ENCODE measurements around the gene EPHA4.

DNA sequence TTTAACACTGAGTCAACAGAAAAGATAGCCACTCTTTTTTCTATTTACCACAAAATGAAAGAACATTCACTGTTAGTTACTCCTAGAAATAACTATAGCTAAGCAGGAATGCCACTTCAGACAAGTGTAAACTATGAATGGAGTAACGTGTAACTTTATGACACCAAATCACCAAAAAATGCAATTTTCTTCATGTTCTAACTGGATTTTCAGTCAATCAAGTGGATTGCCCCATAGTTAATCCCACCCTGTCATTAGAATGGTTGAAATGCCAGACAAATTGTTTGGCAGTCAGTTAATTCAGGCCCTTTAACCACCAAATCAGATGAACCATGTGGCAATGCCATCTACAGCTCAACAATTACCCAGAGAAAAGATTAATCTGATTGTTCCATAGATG is 9.9 kb downstream of the EPHA4 start:
- TF ChIP-seq, protein P1, sequence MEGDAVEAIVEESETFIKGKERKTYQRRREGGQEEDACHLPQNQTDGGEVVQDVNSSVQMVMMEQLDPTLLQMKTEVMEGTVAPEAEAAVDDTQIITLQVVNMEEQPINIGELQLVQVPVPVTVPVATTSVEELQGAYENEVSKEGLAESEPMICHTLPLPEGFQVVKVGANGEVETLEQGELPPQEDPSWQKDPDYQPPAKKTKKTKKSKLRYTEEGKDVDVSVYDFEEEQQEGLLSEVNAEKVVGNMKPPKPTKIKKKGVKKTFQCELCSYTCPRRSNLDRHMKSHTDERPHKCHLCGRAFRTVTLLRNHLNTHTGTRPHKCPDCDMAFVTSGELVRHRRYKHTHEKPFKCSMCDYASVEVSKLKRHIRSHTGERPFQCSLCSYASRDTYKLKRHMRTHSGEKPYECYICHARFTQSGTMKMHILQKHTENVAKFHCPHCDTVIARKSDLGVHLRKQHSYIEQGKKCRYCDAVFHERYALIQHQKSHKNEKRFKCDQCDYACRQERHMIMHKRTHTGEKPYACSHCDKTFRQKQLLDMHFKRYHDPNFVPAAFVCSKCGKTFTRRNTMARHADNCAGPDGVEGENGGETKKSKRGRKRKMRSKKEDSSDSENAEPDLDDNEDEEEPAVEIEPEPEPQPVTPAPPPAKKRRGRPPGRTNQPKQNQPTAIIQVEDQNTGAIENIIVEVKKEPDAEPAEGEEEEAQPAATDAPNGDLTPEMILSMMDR (optimal IDR thresholded peaks at IDR 0.05 in 1 of 3, IDR thresholded peaks at IDR 0.05 in 1 of 3, conservative IDR thresholded peaks at IDR 0.05 in 1 of 3; ENCODE audit: extremely low read depth in 1 of 3, insufficient read depth in 2 of 3, low read length in 3 of 3) = no peak
- TF ChIP-seq EZH2 (IDR thresholded peaks at IDR 0.05; ENCODE audit: low read length) = no peak

All from keratinocyte (primary cell).